Stimulated activated CD4-positive, alpha-beta T cell treated with anti-CD3 and anti-CD28 coated beads, Interleukin-12 subunit alpha, Interleukin-12 subunit beta, amount 100 ng/mL, for 24 hours (primary cell): ENCODE measurements around the gene ZNF574.
A peak's percentile ranks its signal among the peaks of the same experiment; 100 is the strongest.

Experiments used
- DNase-seq, 2 experiments: peaks; one replicate each; pipeline ENCODE4 v3.0.0-alpha.2; 2020; ENCODE audit warnings: low read depth in 2 of 2

Gene ZNF574

GRCh38 chr19:42080764-42081375, 4.9 kb downstream of the ZNF574 start:
- DNase-seq, result no peak

GRCh38 chr19:42081584-42082203, 5.7 kb downstream of the ZNF574 start:
- DNase-seq, result no peak

- DNase-seq, result no peak
These were observed 7.6 kb downstream of the ZNF574 start for GRCh38 chr19:42083537-42083936.

DNA sequence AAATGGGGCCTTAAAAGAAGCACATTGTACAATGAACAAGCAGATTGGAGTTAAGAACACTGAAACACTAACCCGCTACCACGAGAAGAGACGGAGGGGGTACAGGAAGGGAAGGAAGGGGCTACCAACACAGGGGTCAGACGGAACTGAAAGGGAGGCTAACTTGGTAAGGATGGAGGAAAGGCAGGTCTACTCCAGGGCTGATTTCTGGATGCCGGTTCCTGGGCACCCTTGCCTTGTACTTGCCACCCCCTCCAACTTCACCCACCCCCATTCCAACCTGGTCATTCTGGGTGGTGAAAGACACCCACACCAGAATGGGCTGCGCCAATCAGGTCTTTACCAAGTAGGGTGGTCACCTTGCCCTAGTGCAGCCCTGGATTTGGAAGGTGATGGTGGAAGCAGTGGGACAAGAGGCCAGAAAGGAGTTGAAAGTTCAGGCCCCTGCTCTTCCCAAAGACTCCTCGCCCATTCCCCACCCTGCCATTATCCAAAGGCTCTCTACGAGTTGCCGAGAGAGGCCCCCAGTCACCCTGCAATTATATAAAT, 10.3 kb downstream of the ZNF574 start:
- no peak for DNase-seq

DNA sequence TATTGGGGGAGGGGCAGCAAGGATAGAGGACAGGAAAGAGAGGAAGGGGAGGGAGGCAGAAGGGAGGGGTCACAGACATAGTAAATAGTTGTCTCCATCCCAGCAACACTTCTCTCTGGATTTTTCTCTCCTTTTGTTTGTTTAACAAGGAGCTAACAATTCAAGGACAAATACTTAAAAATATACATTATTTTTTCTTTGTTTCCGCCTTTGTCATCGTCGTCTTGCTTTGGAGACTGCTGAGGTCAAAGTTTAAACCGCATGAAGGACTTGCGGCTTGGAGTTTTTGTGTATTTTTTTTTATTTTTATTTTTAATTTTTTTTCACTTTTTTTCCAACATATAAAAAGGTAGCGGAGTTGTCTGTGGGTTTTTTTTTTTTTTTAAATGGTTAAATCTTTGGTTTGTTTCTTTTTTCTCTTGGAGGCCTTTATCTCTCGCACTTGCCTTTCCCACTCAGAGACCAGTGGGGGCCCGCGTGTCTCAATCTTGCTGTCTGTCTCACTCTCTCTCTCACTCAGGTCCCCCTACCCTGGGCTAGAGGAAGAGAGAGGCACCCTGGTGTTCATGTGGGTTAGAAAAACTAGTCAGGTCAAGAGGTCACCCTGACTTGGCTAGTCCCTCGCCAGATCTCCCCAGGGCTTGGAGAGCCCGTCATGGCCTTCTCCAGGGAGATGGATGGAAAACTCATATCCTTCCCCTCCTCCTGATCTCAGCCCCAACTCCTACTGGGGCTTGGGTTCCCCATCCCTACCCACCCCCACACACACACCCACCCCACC, 11.0 kb downstream of the ZNF574 start:
- no peak for DNase-seq

DNA sequence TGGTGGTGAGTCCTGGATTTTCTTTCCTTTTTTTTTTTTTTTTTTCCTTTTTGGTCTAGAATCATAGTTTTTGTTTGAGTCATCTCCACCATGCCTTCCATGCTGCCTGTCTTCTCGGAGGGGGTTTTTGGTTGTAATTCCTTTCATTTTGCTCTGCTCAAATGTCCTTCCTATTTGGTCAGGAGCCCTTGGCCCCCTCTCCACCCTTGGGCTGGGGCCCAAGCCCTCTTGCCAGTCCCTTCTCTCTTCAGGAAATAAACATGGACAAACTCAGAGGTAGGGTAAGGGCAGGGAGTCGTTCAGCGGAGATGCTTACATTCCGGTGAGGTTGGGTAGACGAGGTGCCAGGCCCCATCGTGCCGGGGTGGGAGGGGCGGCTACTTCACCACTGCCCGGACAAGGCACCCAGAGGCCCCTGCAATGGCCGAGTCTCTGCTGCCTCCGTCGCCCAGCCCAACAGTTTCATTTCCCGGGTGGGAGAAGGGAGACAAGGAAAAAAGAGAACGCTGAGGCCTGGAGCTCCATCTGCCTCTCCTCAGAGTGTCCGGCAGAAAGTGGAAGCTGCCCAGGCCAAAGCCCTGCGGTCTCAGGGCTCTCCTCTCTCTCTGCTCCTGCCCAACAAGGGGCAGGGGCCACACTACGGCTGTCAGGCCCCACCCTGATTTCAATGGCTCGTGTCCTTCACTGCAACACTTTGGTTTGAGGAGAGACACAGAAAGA, 12.7 kb downstream of the ZNF574 start:
- no peak for DNase-seq

GRCh38 chr19:42089191-42089750, 13.3 kb downstream of the ZNF574 start:
- DNase-seq, result no peak

GRCh38 chr19:42089772-42090171, 13.8 kb downstream of the ZNF574 start:
- no peak for DNase-seq

- no peak for DNase-seq
These were observed 14.7 kb downstream of the ZNF574 start for GRCh38 chr19:42090672-42091071.

DNA sequence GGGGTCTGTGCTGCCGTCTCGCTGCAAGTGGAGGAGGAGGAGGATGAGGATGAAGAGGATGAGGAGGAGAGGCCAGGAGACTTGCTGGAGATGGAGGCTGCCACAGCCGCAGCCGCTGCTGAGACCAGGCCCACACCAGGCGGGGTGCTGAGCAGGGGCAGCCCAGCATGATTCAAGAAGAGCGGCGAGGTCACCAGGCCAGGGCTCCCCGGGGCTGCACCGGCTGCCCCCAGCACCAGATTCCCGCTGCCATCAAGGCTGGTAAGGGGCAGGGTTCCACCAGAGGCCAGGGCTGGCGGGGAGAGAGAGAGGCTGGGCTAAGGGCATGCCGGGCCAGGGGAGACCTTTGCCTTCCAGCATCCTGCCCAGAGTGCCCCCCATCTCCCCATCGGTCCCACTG, 15.3 kb downstream of the ZNF574 start:
- DNase-seq, result no peak

GRCh38 chr19:42091742-42092141, 15.8 kb downstream of the ZNF574 start:
- DNase-seq, result no peak

DNA sequence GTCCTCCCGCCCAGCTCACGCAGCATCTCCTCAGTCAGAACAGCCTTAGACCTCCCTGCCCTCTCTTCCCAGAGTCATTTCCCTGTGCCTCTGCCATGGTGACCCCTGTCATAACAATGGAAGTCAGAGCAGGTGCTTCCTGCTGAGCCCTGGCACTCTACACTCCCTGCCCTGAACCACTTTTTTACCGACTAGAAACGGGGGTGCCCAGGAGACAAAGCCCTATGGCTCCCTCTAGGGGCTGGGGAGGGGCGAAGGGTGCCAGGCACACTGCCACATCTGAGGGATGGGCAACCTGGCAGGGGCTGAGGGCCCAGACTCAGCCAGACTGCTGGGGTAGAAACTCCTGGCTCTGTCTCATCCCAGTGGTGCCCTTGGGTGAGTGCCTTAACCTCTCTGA, 16.4 kb downstream of the ZNF574 start:
- peak in 1 of 2 experiments; percentile 17 for DNase-seq

DNA sequence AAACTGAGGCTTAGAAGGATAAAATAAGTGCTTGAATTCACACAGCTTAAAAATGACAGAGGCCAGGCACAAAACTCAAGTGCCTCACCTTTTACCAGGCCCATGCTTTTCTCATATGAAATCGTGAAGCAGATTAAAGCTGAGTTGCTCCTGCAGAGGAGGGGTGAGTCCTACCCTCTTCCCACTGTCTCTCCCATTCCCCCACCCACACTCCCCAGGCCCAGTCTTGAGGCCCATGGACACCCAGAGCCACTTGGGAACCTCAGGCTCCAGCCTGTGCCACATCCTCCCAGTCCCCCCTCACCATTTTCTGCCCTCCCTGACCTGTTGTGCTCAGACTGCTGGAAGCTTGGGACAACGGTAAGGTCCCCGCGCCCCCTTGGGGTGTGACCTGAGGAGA, 17.5 kb downstream of the ZNF574 start:
- DNase-seq, result no peak

- no peak for DNase-seq
These were observed 18.0 kb downstream of the ZNF574 start for GRCh38 chr19:42093926-42094325.

- DNase-seq, result no peak
These were observed 19.3 kb downstream of the ZNF574 start for GRCh38 chr19:42095142-42095813.

DNA sequence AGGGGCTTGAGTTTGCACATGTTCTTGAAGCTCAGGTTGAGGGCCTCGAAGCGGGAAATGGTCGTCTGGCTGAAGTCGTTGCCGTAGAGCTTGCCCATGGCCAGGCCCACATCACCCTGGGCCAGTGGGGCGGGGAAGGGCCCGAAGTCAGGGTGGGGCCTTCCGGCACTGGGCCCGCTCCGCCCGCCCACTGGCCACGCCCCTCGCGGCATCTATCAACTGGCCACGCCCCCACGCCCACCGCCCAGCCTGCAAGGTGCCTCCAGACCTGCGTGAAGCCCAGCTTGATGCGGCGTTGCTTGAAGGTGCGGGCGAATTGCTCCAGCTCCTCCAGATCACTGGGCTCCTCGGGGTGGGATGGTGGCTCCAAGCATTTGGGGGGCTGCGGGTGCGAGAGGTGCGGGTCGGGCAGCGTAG, 19.9 kb downstream of the ZNF574 start:
- no peak for DNase-seq

DNA sequence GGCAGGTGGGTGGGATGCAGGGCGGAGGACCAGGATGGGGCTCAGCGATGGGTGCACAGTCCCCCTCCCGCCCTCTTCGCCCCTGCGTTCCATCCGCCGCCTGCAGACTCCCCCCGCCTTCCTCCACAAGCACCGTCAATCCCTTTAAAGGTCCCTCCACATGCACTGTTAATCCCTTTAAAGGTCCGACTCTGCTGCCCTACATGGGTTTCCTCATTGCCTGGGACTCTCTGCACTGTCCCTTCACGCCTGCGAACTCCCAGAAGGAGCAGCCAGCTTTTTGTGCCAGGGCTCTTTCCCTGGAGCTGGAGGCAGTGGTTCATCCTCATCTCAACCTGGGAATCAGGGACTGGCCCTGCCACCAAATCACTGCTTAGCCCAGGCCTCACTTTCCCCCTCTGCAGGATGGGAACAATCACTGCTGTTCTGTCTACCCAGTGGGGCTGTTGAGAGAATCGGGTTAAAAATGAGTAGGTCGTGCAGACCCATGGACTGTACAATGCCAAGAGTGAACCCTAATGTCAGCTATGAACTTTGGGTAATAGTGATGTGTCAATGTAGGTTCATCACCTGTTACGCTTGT, 20.4 kb downstream of the ZNF574 start:
- DNase-seq, result no peak

DNA sequence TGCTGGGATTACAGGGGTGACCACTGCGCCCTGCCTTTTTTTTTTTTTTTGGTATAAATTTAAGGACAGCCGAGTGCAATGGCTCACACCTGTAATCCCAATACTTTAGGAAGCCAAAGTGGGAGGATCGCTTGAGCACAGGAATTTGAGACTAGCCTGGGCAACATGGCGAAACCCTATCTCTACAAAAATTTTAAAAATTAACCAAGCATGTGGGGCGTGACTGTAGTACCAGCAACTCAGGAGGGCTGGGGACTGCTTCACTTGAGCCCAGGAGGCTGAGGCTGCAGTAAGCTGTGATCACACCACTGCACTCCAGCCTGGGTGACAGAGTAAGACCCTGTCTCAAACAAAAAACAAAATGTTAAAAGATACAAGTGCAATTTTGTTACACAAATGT, 21.5 kb downstream of the ZNF574 start:
- DNase-seq, result no peak

- DNase-seq, result no peak
These were observed 22.8 kb downstream of the ZNF574 start for GRCh38 chr19:42098781-42099180.

GRCh38 chr19:42099336-42099925, 23.5 kb downstream of the ZNF574 start:
- DNase-seq, result no peak
